DND-41 (cell line): ENCODE measurements around the gene PITPNC1.

Source experiments
- EZH2 ChIP-seq: IDR thresholded peaks from 3 replicates; pipeline ENCODE4 v1.6.1; 2012; ENCODE audit warnings: borderline replicate concordance, low read depth, mild to moderate bottlenecking, moderate library complexity, low read length, inconsistent platforms; ENCODE audit not compliant: severe bottlenecking
- TF ChIP-seq, protein P1 (sequence below): IDR thresholded peaks from 2 replicates; pipeline ENCODE4 v1.5.1; 2012; ENCODE audit warnings: borderline replicate concordance, low read length, moderate library complexity, mild to moderate bottlenecking; ENCODE audit not compliant: poor library complexity, severe bottlenecking; ENCODE audit errors: extremely low read depth

- TF ChIP-seq, protein P1, sequence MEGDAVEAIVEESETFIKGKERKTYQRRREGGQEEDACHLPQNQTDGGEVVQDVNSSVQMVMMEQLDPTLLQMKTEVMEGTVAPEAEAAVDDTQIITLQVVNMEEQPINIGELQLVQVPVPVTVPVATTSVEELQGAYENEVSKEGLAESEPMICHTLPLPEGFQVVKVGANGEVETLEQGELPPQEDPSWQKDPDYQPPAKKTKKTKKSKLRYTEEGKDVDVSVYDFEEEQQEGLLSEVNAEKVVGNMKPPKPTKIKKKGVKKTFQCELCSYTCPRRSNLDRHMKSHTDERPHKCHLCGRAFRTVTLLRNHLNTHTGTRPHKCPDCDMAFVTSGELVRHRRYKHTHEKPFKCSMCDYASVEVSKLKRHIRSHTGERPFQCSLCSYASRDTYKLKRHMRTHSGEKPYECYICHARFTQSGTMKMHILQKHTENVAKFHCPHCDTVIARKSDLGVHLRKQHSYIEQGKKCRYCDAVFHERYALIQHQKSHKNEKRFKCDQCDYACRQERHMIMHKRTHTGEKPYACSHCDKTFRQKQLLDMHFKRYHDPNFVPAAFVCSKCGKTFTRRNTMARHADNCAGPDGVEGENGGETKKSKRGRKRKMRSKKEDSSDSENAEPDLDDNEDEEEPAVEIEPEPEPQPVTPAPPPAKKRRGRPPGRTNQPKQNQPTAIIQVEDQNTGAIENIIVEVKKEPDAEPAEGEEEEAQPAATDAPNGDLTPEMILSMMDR, result no peak
- TF ChIP-seq EZH2, result no peak
These were observed 2.0 kb upstream of the PITPNC1 start for GRCh38 chr17:67375054-67375427.
